GM21723 (cell line): ENCODE data around the gene ROBO2.

Source experiments
- ATAC-seq: cut with Tn5 transposase; IDR thresholded peaks from one replicate; pipeline ENCODE4 v1.9.1; 2021; ENCODE audit warnings: mild to moderate bottlenecking, moderate library complexity; ENCODE audit not compliant: unreplicated experiment

Gene ROBO2

DNA sequence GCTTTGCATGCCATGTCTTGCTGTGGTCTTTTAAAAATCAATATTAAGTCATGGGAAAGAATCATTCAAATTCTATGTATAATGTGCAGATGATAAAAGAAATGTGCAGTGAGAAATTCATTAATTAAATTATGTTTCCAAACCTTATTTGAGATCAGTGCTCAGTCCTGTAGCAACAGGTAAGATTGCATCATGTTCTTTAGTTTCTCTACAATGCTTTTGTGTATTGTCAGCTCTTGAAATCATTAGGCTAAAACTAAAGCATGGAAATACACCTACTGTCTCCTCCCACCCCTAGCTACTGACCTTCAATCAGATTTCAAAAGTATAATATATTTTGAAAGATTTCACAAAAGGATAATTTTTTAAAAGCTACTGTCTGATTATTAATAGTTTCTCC is 612.7 kb downstream of the ROBO2 start:
- ATAC-seq: no peak

DNA sequence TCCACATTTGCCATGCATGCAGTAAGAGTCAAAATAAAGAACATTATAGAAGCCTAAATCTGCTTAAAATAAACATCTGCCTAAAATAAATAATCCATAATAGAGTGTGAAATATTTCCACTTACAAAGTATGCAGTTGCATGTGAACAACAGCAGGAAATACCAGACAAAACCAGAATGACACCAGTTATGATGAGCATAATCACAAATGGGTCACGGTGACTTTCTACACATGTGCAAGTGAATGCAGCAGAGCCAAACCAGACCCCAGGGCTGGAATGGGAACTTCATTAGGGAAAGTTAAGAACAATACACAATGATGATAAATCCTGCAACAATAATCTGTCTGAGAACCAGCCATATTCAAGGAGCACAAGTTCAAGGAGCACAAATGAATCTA is 615.5 kb downstream of the ROBO2 start:
- ATAC-seq: no peak

DNA sequence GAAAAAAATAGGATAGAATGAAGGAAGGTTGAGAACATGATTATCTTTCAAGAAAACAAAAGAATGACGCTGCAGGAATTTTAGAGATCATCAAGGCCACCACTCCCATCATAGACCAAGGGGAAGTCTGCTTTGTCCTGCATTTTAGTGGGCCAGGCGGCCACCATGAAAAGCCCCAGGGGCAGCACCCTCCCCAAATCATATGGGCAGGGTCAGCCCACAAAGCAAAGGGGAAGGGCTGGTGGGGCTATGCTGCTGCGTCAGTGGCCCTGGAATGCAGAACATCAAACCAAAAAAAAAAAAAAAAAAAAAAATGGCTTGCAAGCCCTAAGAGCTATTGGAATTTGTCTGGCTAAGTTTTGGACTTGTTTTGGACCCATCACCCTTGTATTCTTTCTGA is 620.8 kb downstream of the ROBO2 start:
- no peak for ATAC-seq

DNA sequence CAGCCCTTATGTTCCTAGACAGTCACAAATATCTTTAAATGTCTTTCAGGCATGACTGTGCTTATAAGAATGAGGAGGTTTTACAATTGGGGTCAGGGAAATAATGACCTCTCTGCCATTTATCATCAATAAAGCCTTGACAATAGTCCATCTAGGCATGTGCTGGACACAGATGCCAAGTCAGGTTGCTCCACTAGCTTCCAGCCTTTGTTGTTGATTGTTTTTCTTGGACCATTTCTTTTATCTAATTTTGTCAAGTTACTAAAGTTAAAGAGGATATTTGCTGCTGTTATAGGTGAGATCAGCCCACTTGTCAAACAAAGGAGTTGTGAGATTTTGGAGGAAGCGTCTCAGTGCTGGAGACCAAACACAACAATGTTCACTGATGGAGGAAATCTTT is 628.0 kb downstream of the ROBO2 start:
- ATAC-seq: no peak

- ATAC-seq: no peak
Measured at GRCh38 chr3:77668376-77668775, 628.5 kb downstream of the ROBO2 start.

DNA sequence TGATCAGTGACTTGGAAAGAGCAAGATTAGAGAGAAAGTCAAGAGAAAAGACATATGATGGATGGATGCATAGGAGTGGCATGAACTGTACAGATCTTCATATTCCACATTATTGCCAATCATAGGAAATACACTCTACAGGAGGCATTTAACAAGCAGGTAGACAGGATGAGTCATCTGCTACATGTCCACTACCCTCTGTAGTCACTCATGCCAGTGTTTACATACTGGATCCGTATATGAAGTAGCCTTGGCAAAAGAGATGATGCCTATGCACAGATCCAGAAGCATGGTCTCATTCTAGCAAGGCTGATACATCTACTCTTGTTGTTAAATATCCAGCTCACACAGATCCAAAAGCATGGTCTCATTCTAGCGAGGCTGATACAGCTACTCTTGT is 632.1 kb downstream of the ROBO2 start:
- ATAC-seq: no peak

DNA sequence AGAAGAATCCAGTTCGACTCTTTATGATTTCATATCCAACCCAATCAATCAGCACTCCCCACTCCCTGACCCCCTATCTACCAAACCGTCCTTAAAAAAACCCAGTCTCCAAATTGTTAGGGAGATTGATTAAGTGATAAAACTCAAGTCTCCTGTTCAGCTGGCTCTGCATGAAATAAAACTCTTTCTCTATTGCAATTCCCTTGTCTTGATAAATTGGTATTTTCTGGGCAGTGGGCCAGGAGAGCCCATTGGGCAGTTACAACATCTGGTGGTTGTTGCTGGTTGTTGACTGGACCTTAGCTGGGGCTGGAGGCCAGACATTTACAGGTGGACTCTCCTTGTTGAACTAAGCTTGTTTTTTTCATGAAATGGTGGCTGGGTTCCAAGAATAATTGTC is 642.3 kb downstream of the ROBO2 start:
- no peak for ATAC-seq

DNA sequence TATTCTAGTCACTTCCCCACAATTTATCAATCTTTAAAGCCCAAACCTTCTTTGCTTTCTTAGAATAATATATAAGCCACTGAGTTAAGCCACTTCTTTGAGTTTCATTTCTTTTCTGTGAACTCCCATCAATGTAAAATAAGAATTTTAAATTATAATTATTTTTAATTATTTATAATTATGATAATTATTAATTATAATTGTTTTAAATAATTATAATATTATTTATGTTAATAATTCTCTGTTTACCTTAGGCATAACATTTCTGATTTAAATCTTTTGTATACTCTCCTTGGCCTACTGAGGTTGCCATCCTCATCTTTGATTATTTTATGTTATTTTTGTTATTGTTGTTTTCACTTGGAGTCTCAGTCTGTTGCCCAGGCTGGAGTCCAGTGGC is 644.2 kb downstream of the ROBO2 start:
- ATAC-seq: no peak

DNA sequence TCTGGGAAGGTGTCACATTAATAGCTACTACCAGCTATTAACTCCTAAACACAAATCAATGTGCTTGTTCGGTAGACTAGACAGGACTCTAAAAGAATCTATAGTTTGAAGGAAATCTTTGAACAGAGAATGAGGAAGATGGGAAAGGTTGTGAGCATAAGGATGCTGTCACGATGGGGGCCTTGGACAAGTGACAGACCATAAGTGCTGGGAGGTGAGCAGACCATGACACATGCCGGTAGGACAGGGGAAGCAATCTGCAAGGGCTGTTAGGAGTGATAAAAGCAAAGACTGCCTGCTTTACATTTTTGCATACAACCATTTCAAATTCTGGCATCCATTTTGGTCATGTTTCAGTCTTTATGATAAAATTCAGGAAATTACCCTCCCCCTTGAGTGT is 645.8 kb downstream of the ROBO2 start:
- no peak for ATAC-seq

DNA sequence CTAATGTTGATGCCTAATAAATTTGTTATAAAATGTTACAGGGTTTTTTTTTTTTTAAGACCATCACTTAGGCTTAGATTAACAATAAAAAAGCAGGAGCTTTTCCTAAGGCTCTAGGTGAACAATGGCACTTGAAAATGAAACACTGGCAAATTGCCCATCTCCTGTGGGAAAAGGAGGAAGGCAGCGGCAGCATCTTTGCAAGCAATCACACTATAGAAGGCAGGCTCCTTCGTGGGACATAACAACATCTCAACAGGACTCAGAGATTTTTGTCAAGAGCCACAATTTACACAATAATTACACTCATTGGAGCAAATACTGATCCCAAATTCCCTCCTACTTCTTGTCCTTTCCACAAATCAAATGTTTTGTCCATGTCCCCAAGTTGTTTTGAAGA is 646.7 kb downstream of the ROBO2 start:
- no peak for ATAC-seq

DNA sequence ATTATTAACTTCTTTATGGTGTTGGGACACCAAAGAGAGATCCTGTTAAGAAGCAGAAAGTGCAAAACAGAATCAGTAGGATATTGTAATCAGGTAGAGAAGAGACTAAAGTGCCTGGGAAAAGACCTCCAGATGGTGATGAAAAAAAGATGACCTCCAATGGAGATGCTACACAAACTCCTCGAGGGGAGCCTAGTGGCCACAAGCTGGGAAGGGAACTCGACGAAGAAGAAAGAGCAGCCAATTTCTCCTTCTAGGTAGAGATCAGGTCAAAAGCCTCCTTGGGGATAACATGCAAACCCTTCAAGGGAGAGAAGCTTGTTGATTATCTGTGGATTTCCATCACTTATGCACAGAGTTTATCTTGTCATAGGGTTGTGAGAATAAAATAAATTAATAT is 647.6 kb downstream of the ROBO2 start:
- ATAC-seq: no peak

GRCh38 chr3:77690284-77690845 is 650.5 kb downstream of the ROBO2 start:
- ATAC-seq: no peak

- ATAC-seq: no peak
Measured at GRCh38 chr3:77693147-77693546, 653.2 kb downstream of the ROBO2 start.

DNA sequence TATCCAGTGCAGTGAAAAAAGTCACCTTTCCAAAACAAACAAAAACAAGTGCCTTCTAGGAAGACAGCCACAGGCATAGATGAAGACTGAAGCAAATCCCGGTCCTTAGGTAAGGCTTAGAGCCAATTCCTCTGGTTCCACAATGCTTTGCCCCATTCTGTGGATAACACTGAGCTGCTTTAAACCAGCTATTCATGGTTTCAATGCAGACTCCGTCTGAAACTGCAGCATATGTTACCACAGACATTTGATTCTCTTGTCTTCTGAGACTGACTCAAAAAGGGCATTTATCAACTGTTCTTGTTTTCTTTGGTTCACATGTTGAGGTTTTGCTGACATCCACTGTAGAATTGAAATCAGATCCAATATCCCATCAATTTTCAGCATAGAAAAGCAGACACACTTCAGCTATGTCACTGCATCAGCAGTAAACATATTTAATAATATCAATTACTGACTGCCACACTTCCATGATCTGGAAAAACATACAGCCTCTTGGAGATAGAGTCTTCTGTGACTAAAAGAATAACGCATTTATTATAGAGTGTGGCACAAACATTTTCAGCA is 659.3 kb downstream of the ROBO2 start:
- ATAC-seq: no peak
